Measurements from ENCODE around the gene ISOC1.

The ISOC1 gene

DNA sequence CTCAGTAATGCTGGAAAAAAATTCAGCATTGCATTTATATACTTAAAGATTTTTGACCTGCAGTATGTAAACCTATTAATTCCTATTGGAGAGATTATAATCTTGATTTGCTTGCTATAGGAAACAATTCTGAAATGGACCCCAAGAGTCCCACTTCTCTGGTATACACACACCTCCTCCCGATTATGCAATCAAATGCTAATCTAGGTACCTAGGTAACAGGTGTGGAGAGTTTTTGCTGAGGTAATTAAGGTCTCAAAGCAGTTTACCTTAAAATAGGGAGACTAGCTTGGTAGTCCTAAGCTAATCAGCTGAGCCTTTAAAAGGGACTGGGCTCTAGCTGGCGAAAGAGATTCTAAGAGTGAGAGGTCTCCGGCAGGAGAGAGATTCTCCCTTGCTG is 22.2 kb downstream of the ISOC1 start:
- Histone ChIP-seq H3K9ac (ENCODE audit: low read depth, low read length) (no peak overlapping the region), H3K36me3 (ENCODE audit: insufficient read depth, low read length) (peaks cover 11% of the 10 kb centered on the region; the same call in 1 of the 2 replicates), H3K4me2 (ENCODE audit: insufficient read depth, low read length) (no peak overlapping the region), H3K4me3 (ENCODE audit: low read depth in 1 of 2, low read length in 2 of 2) (no peak overlapping the region), H3K27ac (ENCODE audit: low read length) (no peak overlapping the region), H3K9me3 (ENCODE audit: insufficient read depth, low read length, severe bottlenecking) (no peaks in the 10 kb centered on the region), H3K27me3 (ENCODE audit: insufficient read depth, low read length, poor library complexity) (no peaks in the 10 kb centered on the region), H2AFZ (ENCODE audit: low read depth, low read length) (no peak overlapping the region), H3K79me2 (ENCODE audit: insufficient read depth, low read length) (no peaks in the 10 kb centered on the region), H4K20me1 (ENCODE audit: insufficient read depth, low read length) (no peaks in the 10 kb centered on the region), H3K4me1 (ENCODE audit: insufficient read depth, low read length) (no peaks in the 10 kb centered on the region)
- DNase-seq: no peak
- no peak for TF ChIP-seq EZH2 (IDR thresholded peaks at IDR 0.05; ENCODE audit: borderline replicate concordance, low read depth, low read length, severe bottlenecking)
- TF ChIP-seq CTCF (IDR thresholded peaks at IDR 0.05; ENCODE audit: borderline replicate concordance, extremely low read depth, low read length, poor library complexity, severe bottlenecking): no peak
- no peak for ATAC-seq (ENCODE audit: insufficient read depth, low read depth)

- DNase-seq (no peak), ATAC-seq (ENCODE audit: insufficient read depth, low read depth) (no peak)
- no peaks in the 10 kb centered on the region for H3K36me3 ChIP-seq (ENCODE audit: insufficient read depth, low read length)
Observed at GRCh38 chr5:129118405-129118804, 23.9 kb downstream of the ISOC1 start.

GRCh38 chr5:129118826-129119225 is 24.3 kb downstream of the ISOC1 start:
- DNase-seq (no peak), ATAC-seq (ENCODE audit: insufficient read depth, low read depth) (no peak)
- no peak overlapping the region for H3K9ac ChIP-seq (ENCODE audit: low read depth, low read length)
- H3K4me1 ChIP-seq (ENCODE audit: insufficient read depth, low read length): no peaks in the 10 kb centered on the region
- H3K79me2 ChIP-seq (ENCODE audit: insufficient read depth, low read length): no peaks in the 10 kb centered on the region
- H3K9me3 ChIP-seq (ENCODE audit: insufficient read depth, low read length, severe bottlenecking): no peaks in the 10 kb centered on the region
- TF ChIP-seq EZH2 (IDR thresholded peaks at IDR 0.05; ENCODE audit: borderline replicate concordance, low read depth, low read length, severe bottlenecking): no peak
- no peak for TF ChIP-seq CTCF (IDR thresholded peaks at IDR 0.05; ENCODE audit: borderline replicate concordance, extremely low read depth, low read length, poor library complexity, severe bottlenecking)
- H3K27me3 ChIP-seq (ENCODE audit: insufficient read depth, low read length, poor library complexity): no peaks in the 10 kb centered on the region
- no peak overlapping the region for H3K4me2 ChIP-seq (ENCODE audit: insufficient read depth, low read length)
- no peak overlapping the region for H3K27ac ChIP-seq (ENCODE audit: low read length)
- no peak overlapping the region for H2AFZ ChIP-seq (ENCODE audit: low read depth, low read length)
- no peak overlapping the region for H3K4me3 ChIP-seq (ENCODE audit: low read depth in 1 of 2, low read length in 2 of 2)
- no peaks in the 10 kb centered on the region for H3K36me3 ChIP-seq (ENCODE audit: insufficient read depth, low read length)
- H4K20me1 ChIP-seq (ENCODE audit: insufficient read depth, low read length): no peaks in the 10 kb centered on the region

More at GRCh38 chr5:129118405-129118804, 23.9 kb downstream of the ISOC1 start:
- H3K9ac ChIP-seq (ENCODE audit: low read depth, low read length): no peak overlapping the region
- no peak for TF ChIP-seq CTCF (IDR thresholded peaks at IDR 0.05; ENCODE audit: borderline replicate concordance, extremely low read depth, low read length, poor library complexity, severe bottlenecking)
- no peak for TF ChIP-seq EZH2 (IDR thresholded peaks at IDR 0.05; ENCODE audit: borderline replicate concordance, low read depth, low read length, severe bottlenecking)
- H3K4me1 ChIP-seq (ENCODE audit: insufficient read depth, low read length): no peaks in the 10 kb centered on the region
- H3K4me2 ChIP-seq (ENCODE audit: insufficient read depth, low read length): no peak overlapping the region
- H3K4me3 ChIP-seq (ENCODE audit: low read depth in 1 of 2, low read length in 2 of 2): no peak overlapping the region
- H4K20me1 ChIP-seq (ENCODE audit: insufficient read depth, low read length): no peaks in the 10 kb centered on the region
- H3K27me3 ChIP-seq (ENCODE audit: insufficient read depth, low read length, poor library complexity): no peaks in the 10 kb centered on the region
- no peak overlapping the region for H2AFZ ChIP-seq (ENCODE audit: low read depth, low read length)
- no peak overlapping the region for H3K27ac ChIP-seq (ENCODE audit: low read length)
- no peaks in the 10 kb centered on the region for H3K9me3 ChIP-seq (ENCODE audit: insufficient read depth, low read length, severe bottlenecking)
- H3K79me2 ChIP-seq (ENCODE audit: insufficient read depth, low read length): no peaks in the 10 kb centered on the region

GRCh38 chr5:129120158-129120581 is 25.6 kb downstream of the ISOC1 start:
- no peaks in the 10 kb centered on the region for H3K79me2 ChIP-seq (ENCODE audit: insufficient read depth, low read length)
- no peak overlapping the region for H3K9ac ChIP-seq (ENCODE audit: low read depth, low read length)
- no peaks in the 10 kb centered on the region for H3K9me3 ChIP-seq (ENCODE audit: insufficient read depth, low read length, severe bottlenecking)
- H3K4me3 ChIP-seq (ENCODE audit: low read depth in 1 of 2, low read length in 2 of 2): no peak overlapping the region
- no peak for ATAC-seq (ENCODE audit: insufficient read depth, low read depth)
- no peaks in the 10 kb centered on the region for H3K4me1 ChIP-seq (ENCODE audit: insufficient read depth, low read length)
- no peak for DNase-seq
- no peaks in the 10 kb centered on the region for H3K36me3 ChIP-seq (ENCODE audit: insufficient read depth, low read length)
- H2AFZ ChIP-seq (ENCODE audit: low read depth, low read length): no peak overlapping the region
- H4K20me1 ChIP-seq (ENCODE audit: insufficient read depth, low read length): no peaks in the 10 kb centered on the region
- no peak overlapping the region for H3K27ac ChIP-seq (ENCODE audit: low read length)
- H3K4me2 ChIP-seq (ENCODE audit: insufficient read depth, low read length): no peak overlapping the region
- no peak for TF ChIP-seq EZH2 (IDR thresholded peaks at IDR 0.05; ENCODE audit: borderline replicate concordance, low read depth, low read length, severe bottlenecking)
- TF ChIP-seq CTCF (IDR thresholded peaks at IDR 0.05; ENCODE audit: borderline replicate concordance, extremely low read depth, low read length, poor library complexity, severe bottlenecking): no peak
- no peaks in the 10 kb centered on the region for H3K27me3 ChIP-seq (ENCODE audit: insufficient read depth, low read length, poor library complexity)

Measured in DND-41 (cell line).